ENCODE measurements around the gene ARHGEF4.

DNA sequence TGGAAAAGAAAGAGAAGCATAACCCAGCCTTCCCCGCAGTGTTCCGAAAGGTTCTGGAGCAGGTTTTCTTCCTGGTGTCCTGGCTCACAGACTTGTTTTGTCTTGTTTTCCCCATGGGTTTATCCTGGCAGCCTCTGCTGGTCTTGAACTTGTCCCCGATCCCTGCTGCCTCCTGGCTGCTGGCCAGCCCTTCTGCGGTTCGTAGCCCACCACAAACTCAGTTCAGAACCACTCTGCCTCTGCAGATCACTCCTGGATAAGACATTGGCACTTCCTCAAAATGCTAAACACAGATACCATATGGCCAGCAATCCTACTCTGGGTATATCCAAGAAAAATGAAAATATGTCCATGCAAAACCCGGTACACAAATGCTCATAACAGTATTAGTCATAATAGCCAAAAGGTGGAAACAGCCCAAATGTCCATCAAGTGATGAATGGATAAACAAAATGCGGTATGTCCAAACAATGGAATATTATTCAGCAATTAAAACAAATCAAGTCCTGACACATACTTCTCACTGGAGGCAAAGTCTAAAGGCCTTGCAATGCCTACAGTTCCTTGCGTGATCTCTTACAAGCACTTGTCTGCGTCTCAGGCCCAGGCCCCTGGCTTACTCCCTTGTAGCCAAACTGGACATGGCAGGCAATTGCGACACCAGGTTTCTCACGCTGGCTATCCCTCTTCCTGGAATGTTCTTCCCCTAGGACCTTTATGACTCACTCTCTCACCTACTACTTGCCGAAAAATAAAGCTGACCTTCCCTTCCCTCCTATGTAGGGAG lies 28.0 kb upstream of the ARHGEF4 start:
- TF ChIP-seq, protein P1, sequence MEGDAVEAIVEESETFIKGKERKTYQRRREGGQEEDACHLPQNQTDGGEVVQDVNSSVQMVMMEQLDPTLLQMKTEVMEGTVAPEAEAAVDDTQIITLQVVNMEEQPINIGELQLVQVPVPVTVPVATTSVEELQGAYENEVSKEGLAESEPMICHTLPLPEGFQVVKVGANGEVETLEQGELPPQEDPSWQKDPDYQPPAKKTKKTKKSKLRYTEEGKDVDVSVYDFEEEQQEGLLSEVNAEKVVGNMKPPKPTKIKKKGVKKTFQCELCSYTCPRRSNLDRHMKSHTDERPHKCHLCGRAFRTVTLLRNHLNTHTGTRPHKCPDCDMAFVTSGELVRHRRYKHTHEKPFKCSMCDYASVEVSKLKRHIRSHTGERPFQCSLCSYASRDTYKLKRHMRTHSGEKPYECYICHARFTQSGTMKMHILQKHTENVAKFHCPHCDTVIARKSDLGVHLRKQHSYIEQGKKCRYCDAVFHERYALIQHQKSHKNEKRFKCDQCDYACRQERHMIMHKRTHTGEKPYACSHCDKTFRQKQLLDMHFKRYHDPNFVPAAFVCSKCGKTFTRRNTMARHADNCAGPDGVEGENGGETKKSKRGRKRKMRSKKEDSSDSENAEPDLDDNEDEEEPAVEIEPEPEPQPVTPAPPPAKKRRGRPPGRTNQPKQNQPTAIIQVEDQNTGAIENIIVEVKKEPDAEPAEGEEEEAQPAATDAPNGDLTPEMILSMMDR (optimal IDR thresholded peaks at IDR 0.05 in 1 of 3, IDR thresholded peaks at IDR 0.05 in 1 of 3, conservative IDR thresholded peaks at IDR 0.05 in 1 of 3; ENCODE audit: extremely low read depth in 1 of 3, insufficient read depth in 2 of 3, low read length in 3 of 3) = no peak
- TF ChIP-seq EZH2 (IDR thresholded peaks at IDR 0.05; ENCODE audit: low read length) = no peak

Measured in keratinocyte (primary cell).